ENCODE results near the gene FAM168A. TPM values are rescaled to one million over a fixed set of nuclear protein-coding genes. Genes with fewer than 3 reads are reported as not detected.

The FAM168A gene
- total RNA-seq, 1 experiment from 2014 or later = 21.1 TPM

- Histone ChIP-seq H3K56ac (ENCODE audit: insufficient read length, low read depth, low read length) (no peak overlapping the region), H2BK15ac (ENCODE audit: low read depth, low read length) (no peak overlapping the region), H3K9ac (ENCODE audit: extremely low read depth, insufficient read length, low read length) (no peak overlapping the region), H3K4me2 (ENCODE audit: insufficient read depth, insufficient read length, low read length) (no peak overlapping the region), H4K20me1 (ENCODE audit: control insufficient read depth, insufficient read depth, insufficient read length) (no peaks in the 10 kb centered on the region), H3K79me2 (ENCODE audit: insufficient read depth, low read length) (no peaks in the 10 kb centered on the region; the same call in 1 of the 2 replicates), H3K27ac (ENCODE audit: insufficient read length, low read depth, low read length) (no peak overlapping the region), H3K27me3 (ENCODE audit: insufficient read depth, low read length) (no peaks in the 10 kb centered on the region), H3K14ac (ENCODE audit: insufficient read depth, low read length) (no peak overlapping the region), H2BK20ac (ENCODE audit: low read depth, low read length, poor library complexity, severe bottlenecking) (no peak overlapping the region), H4K5ac (ENCODE audit: insufficient read length, low read depth, low read length) (no peak overlapping the region), H4K91ac (ENCODE audit: insufficient read length, low read depth, low read length) (no peak overlapping the region), H3K9me3 (ENCODE audit: control insufficient read depth, low read depth, low read length) (no peaks in the 10 kb centered on the region), H2BK120ac (ENCODE audit: low read depth, low read length, poor library complexity, severe bottlenecking) (no peak overlapping the region), H3K18ac (ENCODE audit: insufficient read length, low read depth, low read length) (no peak overlapping the region), H3K4ac (ENCODE audit: low read depth, low read length) (no peak overlapping the region), H3K4me1 (ENCODE audit: insufficient read depth, low read length) (peaks cover 2% of the 10 kb centered on the region; the same call in 1 of the 2 replicates), H3K79me1 (ENCODE audit: insufficient read depth, low read depth, low read length, poor library complexity, severe bottlenecking) (peaks cover 3% of the 10 kb centered on the region), H4K8ac (replicated peaks; ENCODE audit: insufficient read length, low read depth, low read length) (no peak overlapping the region), H3T11ph (ENCODE audit: low read length) (no peak overlapping the region), H2AFZ (ENCODE audit: low read length) (no peak overlapping the region), H3K23ac (ENCODE audit: insufficient read length, low read depth, low read length) (no peak overlapping the region), H2BK12ac (ENCODE audit: insufficient read length, low read depth, low read length) (no peak overlapping the region), H3K23me2 (ENCODE audit: insufficient read length, low read depth, low read length, poor library complexity, severe bottlenecking) (no peaks in the 10 kb centered on the region), H2BK5ac (ENCODE audit: insufficient read length, low read length) (no peak overlapping the region), H2AK5ac (ENCODE audit: insufficient read length, low read length) (no peak overlapping the region)
- Mint-ChIP-seq H3K4me3 (no peak overlapping the region), H3K27ac (peak overlapping the region in 2 of 3 experiments; percentile 71 to 96; a peak in 5 of 7 replicates), H3K27me3 (ENCODE audit: low read depth) (no peaks in the 10 kb centered on the region), H3K36me3 (ENCODE audit: insufficient read depth in 1 of 3, low read depth in 3 of 3) (peaks cover 0 to 4% (median 0%) of the 10 kb centered on the region in 3 experiments; a peak in 3 of 7 replicates), H3K4me1 (peaks cover 19 to 34% of the 10 kb centered on the region in 2 experiments), H3K9me3 (no peaks in the 10 kb centered on the region)
- TF ChIP-seq CTCF (conservative IDR thresholded peaks at IDR 0.05) = no peak
- WGBS (ENCODE audit: extremely low coverage, insufficient read length, low lambda C conversion rate) = no CpG with 5 or more reads among the region's 7 CpGs
- no peak for DNase-seq
Observed at GRCh38 chr11:73590991-73591390, 6.9 kb downstream of the FAM168A start.
